Stimulated activated CD8-positive, alpha-beta memory T cell treated with anti-CD3 and anti-CD28 coated beads, Interleukin-2, amount 100 ng/mL, for 1 hour (primary cell): ENCODE results near the gene MYO3B.

ENCODE experiments used
- DNase-seq, 2 donors: peaks; one replicate each; pipeline ENCODE4 v3.0.0-alpha.2; 2020; ENCODE audit warnings: low read depth in 2 of 2

The MYO3B gene

GRCh38 chr2:170163411-170164065 lies 14.4 kb upstream of the MYO3B start:
- DNase-seq, result no peak

- DNase-seq, result no peak
These were observed 12.8 kb upstream of the MYO3B start for GRCh38 chr2:170165129-170165528.

- no peak for DNase-seq
These were observed 11.2 kb upstream of the MYO3B start for GRCh38 chr2:170166735-170167134.

- DNase-seq, result no peak
These were observed 7.5 kb upstream of the MYO3B start for GRCh38 chr2:170170281-170171040.

GRCh38 chr2:170176212-170176611 lies 1.7 kb upstream of the MYO3B start:
- DNase-seq, result no peak

- DNase-seq, result no peak
These were observed 2.2 kb downstream of the MYO3B start for GRCh38 chr2:170180031-170180566.

GRCh38 chr2:170181602-170182001 lies 3.7 kb downstream of the MYO3B start:
- no peak for DNase-seq

GRCh38 chr2:170185319-170185718 lies 7.4 kb downstream of the MYO3B start:
- no peak for DNase-seq

- no peak for DNase-seq
These were observed 11.8 kb downstream of the MYO3B start for GRCh38 chr2:170189757-170190156.

GRCh38 chr2:170190172-170190571 lies 12.2 kb downstream of the MYO3B start:
- DNase-seq, result no peak

- DNase-seq, result no peak
These were observed 13.4 kb downstream of the MYO3B start for GRCh38 chr2:170191166-170191866.

GRCh38 chr2:170196963-170197362 lies 19.0 kb downstream of the MYO3B start:
- no peak for DNase-seq

- no peak for DNase-seq
These were observed 23.3 kb downstream of the MYO3B start for GRCh38 chr2:170201275-170201674.

GRCh38 chr2:170201734-170202393 lies 23.9 kb downstream of the MYO3B start:
- DNase-seq, result no peak

GRCh38 chr2:170202437-170202836 lies 24.5 kb downstream of the MYO3B start:
- no peak for DNase-seq

GRCh38 chr2:170204298-170204951 lies 26.5 kb downstream of the MYO3B start:
- no peak for DNase-seq

- DNase-seq, result no peak
These were observed 28.3 kb downstream of the MYO3B start for GRCh38 chr2:170206246-170206645.

GRCh38 chr2:170206805-170207407 lies 29.0 kb downstream of the MYO3B start:
- DNase-seq, result no peak

GRCh38 chr2:170207901-170208300 lies 30.0 kb downstream of the MYO3B start:
- DNase-seq, result no peak

GRCh38 chr2:170208967-170209366 lies 31.0 kb downstream of the MYO3B start:
- DNase-seq, result no peak
